HG02840 (cell line): ENCODE results near the gene RXFP4.
"Not testable (repeated sequence)": the region's sequence is repeated elsewhere in the genome, so short reads cannot be mapped to it uniquely, and the experiment has no call there.

Source experiments
- ATAC-seq: cut with Tn5 transposase; IDR thresholded peaks from one replicate; pipeline ENCODE4 v1.9.1; 2021; ENCODE audit warnings: mild to moderate bottlenecking, moderate library complexity, moderate number of reproducible peaks; ENCODE audit not compliant: unreplicated experiment, low FRiP score

The RXFP4 gene

GRCh38 chr1:155976913-155977689 lies 35.7 kb downstream of the RXFP4 start:
- no peak for ATAC-seq

DNA sequence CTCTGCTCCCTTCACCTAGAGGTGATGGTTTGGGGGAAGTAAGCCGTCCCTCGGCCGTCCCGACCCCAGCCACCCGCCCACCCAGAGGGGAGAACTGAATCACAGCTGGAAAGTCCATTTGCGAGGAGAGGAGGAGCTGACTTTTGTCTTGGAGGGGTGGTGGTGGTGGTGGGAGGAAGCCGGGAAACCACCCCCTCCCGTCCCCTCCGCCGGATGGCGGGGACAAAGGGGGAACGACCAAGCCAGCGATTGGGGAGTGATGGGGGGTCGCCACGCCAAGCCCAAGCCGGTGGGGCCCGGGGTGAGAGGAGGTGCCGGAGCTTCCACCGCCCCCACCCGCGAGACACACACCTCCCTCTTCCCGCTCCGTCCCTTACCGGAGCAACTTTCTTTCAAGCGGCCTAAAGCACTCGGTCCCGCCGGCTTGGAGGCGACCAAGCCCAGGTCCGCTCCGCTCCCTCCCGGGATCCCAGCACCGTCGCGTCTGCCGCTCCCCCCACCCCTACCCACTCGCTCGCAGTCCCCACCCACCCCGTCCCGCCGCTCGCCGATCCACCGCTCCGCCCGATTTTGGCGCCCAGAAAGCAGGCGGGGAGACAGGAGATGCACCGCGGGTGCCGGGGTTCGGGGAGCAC lies 36.4 kb downstream of the RXFP4 start:
- no peak for ATAC-seq

DNA sequence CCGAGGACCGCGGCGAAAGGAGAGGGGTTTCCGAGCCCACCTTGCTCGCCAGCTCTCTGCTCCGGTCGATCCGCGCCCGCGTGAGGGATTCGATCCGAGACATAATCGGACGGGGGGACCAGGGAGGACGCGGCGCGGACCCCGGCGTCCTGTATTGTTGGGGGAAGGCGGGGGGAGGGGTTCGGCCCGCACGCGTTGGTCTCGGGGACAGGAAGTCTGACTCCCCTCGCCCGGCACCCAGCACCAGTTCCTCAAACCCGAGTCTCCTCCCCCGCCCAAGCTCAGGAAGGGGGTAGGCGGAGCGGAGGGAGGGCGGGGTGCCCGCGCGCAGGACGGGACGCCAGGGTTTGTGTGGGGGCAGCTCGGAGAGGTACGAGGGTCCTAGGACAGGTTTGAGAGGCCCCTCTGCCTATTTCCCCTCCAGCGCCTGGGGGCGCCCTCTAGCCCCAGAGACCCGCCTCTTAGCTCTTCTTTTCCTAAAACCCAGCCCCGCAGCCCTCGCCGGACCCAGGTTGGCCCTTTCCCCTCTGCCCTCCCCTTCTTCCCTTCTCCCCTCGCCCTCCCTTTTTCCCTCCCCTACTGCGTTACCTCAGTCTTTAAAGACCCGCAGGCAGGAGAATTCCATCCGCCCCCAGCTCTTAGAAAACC lies 37.0 kb downstream of the RXFP4 start, which contains the start of gene ARHGEF2:
Gene ARHGEF2, minus strand, starts transcription at position 223 of the 648 bp plus-strand sequence. Its CDS starts 120 bp downstream, at position 103.
- ATAC-seq: peak; percentile 43

DNA sequence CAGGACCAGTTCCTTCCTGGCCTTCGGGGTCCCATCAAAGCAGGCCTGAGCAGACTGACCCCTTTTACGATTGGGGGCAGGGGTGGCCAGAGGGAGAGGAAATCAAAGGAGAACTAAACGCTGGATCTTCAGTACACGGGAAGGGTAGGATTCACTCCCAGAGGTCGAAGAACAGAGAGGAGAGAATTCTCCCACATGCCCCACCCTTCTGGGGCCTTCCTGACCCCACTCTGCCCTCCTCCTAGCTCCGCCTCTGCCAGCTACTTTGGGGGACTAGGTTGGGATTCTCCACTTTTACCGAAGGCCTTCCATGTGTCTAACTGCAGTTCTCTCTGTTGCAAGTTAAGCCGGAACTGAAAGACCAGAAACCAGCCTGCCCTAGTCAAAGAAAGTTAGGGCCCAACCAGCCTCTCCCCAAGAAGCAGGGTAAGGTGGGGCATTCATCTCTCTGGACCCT lies 37.6 kb downstream of the RXFP4 start:
- no peak for ATAC-seq

DNA sequence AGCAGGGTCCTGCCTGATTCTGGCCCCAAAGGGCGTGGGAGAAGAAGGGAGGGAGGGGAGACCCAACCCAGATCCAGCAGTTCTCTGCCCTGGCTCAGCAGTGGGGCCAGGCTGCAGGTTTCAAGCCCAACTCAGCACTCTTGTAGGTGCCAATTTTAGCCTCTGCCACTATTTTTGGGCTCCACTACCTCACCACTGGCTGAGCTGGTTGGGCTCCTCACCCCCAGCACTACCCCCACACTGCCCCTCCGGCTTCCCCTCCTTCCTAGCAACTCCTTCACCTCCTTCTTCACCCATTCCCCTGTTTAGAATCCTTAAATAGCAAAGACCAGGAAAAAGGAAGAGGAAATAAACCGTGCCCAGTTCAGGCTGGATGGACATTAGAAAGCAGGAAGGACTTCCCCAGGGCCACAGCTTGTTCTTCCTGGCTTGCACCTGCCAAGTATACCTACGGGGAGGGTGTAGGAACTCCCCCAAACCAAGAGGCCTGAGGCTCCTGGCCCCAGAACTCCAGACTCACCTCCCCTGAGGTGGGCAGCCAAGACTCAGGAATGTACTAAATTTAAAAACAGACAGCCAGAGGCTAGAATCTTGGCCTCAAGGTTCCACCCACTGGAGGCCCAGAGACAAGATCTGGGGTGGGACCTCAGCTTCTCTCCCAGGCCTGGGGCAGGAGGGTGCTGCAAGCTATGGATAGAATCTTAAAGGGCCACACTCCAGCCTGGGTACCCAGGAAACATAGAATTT lies 38.3 kb downstream of the RXFP4 start:
- ATAC-seq: no peak

- ATAC-seq: no peak
Observed at GRCh38 chr1:155981266-155982088, 40.0 kb downstream of the RXFP4 start.

- no peak for ATAC-seq
Observed at GRCh38 chr1:155982106-155982505, 40.7 kb downstream of the RXFP4 start.

DNA sequence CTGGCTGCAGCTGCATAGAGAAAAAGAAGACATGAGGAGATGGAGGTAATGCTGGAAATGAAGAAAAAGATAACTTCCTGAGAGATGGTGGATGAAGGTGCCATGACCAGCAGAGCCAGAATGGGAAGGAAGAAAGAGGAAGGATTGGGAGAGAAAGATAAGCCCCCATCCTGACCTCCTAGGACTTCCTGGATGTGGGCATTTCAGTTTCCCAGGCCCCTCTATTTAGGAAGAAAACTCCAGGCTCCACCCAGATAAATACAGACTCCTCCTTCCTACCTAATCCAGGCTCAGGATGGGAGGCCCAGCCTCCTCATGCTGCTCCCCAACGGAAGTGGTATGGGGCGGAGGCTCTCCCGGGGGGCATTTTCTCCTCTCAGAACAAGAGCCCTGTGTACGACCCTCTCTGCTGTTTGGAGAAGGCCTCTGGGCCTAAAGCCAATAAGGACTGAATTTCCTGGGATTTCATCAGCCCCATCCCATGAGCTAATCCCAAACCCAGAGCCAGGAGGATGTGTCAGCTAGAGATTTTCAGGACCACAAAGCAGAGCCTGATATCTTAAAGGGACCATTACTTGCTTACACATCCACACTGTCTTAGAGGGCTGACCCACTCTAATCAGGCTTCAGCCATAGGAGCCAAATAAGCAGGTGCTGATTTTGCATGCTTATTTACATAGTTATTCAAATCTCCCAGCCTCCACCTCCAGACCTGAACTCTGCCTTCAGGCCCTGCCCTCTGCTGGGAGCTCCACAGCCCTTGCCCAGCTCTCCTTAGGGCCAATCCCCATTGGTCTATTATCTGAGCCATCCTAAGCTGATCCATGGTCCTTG lies 42.0 kb downstream of the RXFP4 start:
- ATAC-seq: no peak

GRCh38 chr1:155984341-155984740 lies 42.9 kb downstream of the RXFP4 start:
- ATAC-seq: no peak

DNA sequence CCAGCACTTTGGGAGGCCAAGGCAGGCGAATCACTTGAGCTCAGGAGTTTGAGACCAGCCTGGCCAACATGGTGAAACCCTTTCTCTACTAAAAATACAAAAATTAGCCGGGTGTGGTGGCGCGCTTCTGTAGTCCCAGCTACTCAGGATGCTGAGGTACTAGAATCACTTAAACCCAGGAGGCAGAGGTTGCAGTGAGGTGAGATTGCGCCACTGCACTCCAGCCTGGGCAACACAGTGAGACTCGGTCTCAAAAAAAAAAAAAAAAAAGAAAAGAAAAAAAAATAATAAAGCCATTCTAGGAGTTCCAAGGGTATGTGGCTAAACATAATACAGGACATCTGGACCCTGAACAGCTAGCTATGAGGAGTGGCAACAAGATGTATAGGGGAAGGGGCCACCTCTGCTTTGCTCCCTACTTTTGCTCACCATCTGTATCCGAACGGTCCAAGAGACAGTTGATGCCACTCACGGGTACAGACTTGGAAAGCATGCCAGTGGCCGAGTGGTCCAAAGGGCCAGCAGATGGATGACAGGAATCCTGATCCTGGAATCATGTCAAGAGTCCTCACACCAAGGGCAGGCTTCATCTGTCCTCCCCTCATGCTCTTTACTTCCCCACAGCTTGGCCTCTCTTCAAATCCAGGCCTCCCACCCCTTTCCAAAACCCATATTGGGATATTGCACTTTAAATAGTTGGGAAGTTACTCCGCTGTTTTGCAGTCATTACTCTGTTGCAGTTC lies 43.6 kb downstream of the RXFP4 start:
- ATAC-seq: not testable (repeated sequence)

DNA sequence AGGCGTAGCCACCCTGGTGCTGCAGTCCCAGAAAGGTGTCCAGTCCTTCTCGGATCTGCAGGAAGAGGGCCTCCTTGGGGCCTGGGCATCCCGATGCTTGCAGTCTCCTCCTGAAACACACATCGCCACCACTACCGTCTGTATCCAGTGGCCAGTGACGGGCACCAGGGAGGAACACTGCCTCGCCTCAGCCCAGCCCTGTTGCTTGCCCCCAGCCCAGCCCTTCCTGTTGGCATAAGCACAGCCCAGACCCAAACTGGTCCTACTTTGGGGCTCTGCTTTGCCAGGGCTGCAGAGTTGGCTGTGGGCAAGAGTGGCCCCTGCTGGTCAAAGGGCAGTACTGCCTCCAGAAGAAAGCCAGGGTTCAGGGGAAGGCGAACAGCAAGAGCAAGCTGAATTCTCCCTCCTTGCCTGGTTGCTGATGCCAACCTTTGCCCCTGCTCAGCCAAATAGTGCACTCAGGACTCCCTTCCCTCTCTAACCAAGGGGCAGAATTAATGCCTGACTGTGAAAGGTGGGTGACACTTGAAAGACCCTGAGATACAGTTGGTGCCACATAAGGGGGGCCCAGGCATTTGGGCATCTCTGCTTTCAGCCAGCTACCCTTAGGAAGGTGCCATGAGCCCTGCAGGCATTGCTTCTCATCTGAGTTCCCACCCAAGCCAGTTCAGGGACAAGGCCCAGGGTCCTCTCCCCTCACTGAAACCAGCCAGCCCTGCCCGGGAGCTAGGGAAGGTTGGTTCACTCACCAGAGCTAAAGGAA lies 48.0 kb downstream of the RXFP4 start:
- ATAC-seq: peak; percentile 68

DNA sequence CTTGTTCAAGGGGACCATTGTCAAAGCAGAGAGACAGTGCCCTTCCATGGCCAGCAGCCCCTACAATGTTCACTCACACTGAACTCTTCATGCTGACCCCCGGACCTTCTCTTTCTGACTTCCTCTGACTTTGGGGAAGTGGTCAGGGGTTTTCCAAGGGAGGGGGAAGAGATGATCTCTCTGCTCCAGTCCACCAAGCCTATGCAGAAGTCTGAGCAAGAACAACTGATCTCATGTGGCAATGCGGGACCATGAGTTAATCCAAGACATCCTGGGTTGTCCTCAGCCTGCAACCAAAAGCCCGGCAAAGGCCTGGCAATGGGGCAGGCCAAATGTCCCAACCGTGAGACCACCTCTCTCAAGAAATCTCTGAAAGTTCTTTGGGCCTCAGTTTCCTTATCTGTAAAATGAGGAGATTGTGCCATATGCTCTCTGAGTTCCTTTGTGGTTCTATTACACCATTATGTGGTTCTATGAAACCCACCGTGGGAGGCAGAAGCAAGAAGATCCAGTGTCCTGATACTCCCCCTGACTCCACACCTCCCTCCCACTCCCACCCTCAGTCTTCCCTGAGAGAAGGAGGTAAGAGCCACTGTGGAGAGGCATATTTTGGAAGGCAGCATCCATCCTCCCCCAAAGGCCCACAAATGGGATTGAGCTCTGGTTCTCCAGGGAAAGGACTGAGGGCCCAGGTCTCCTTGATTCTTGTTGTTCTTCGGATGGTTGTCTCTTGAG lies 48.7 kb downstream of the RXFP4 start:
- no peak for ATAC-seq
